Mononuclear cell (primary cell): ENCODE measurements around the gene TUBB. TPM values are rescaled to one million over a fixed set of nuclear protein-coding genes. Genes with fewer than 3 reads are reported as not detected.
"Not testable (repeated sequence)": the region's sequence is repeated elsewhere in the genome, so short reads cannot be mapped to it uniquely, and the experiment has no call there.

ENCODE experiments used
- H3K27me3 ChIP-seq: 2 replicates; pipeline ENCODE4 v1.6.0; 2011; ENCODE audit warnings: low read length, control low read depth; ENCODE audit not compliant: insufficient read depth
- H3K4me1 ChIP-seq: 2 replicates; pipeline ENCODE4 v1.5.1; 2011; ENCODE audit warnings: mild to moderate bottlenecking, low read length, control low read depth; ENCODE audit not compliant: insufficient read depth
- H3K4me3 ChIP-seq: 2 replicates; pipeline ENCODE4 v1.5.1; 2011; ENCODE audit warnings: mild to moderate bottlenecking, low read length, moderate library complexity
- H3K9me3 ChIP-seq: 2 replicates; pipeline ENCODE4 v1.5.1; 2011; ENCODE audit warnings: low read depth, mild to moderate bottlenecking, control low read depth, low read length
- total RNA-seq: library from RNA; depleted of rRNA; stranded (reverse); fragments of >200 nt; gene quantifications from one replicate; pipeline ENCODE4 v1.2.3, GENCODE V29; 2012

TUBB gene
- total RNA-seq, 1 donor = 99.5 TPM

DNA sequence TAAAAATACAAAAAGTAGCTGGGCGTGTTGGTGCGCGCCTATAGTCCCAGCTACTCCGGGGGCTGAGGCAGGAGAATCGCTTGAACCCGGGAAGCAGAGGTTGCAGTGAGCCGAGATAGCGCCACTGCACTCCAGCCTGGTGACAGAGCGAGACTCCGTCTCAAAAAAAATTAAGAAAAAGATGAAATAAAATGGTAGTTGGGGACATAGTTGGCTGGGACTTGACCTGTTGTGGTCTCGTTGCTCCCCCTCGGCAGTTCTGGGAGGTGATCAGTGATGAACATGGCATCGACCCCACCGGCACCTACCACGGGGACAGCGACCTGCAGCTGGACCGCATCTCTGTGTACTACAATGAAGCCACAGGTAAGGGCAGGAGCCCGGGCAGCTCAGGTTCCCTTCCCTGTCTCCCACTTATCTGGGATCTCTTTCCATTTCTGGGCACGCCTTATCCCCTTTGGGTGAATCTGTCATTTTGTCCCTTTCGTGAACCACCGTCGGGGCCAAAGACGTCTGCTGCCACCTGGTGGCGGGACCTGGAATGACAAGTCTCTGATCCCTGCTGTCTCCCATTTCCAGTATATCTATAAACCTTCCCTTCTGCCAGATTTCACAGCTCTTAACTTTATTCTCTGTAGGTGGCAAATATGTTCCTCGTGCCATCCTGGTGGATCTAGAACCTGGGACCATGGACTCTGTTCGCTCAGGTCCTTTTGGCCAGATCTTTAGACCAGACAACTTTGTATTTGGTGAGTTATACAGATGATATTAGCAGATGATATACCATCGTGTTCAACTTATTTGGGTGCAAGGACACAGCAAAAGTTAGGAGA, 2.3 kb downstream of the TUBB start:
- Histone ChIP-seq H3K4me1 (peaks cover 68% of the 10 kb centered on the region), H3K4me3 (peak overlapping the region; percentile 100), H3K9me3 (no peaks in the 10 kb centered on the region), H3K27me3 (no peaks in the 10 kb centered on the region)

DNA sequence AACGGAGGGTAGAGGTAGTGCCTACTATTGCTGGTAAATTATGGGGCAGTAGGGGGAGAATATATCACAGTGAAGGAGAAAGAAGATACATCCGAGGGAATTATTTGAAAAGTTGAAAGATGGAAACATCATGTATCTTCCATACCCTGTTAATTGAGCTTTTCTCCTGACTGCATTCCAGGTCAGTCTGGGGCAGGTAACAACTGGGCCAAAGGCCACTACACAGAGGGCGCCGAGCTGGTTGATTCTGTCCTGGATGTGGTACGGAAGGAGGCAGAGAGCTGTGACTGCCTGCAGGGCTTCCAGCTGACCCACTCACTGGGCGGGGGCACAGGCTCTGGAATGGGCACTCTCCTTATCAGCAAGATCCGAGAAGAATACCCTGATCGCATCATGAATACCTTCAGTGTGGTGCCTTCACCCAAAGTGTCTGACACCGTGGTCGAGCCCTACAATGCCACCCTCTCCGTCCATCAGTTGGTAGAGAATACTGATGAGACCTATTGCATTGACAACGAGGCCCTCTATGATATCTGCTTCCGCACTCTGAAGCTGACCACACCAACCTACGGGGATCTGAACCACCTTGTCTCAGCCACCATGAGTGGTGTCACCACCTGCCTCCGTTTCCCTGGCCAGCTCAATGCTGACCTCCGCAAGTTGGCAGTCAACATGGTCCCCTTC, 3.1 kb downstream of the TUBB start:
- H3K4me1 ChIP-seq = peaks cover 61% of the 10 kb centered on the region
- H3K4me3 ChIP-seq = not testable (repeated sequence)

DNA sequence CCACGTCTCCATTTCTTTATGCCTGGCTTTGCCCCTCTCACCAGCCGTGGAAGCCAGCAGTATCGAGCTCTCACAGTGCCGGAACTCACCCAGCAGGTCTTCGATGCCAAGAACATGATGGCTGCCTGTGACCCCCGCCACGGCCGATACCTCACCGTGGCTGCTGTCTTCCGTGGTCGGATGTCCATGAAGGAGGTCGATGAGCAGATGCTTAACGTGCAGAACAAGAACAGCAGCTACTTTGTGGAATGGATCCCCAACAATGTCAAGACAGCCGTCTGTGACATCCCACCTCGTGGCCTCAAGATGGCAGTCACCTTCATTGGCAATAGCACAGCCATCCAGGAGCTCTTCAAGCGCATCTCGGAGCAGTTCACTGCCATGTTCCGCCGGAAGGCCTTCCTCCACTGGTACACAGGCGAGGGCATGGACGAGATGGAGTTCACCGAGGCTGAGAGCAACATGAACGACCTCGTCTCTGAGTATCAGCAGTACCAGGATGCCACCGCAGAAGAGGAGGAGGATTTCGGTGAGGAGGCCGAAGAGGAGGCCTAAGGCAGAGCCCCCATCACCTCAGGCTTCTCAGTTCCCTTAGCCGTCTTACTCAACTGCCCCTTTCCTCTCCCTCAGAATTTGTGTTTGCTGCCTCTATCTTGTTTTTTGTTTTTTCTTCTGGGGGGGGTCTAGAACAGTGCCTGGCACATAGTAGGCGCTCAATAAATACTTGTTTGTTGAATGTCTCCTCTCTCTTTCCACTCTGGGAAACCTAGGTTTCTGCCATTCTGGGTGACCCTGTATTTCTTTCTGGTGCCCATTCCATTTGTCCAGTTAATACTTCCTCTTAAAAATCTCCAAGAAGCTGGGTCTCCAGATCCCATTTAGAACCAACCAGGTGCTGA, 3.9 kb downstream of the TUBB start:
- not testable (repeated sequence) for H3K4me3 ChIP-seq, H3K27me3 ChIP-seq, H3K9me3 ChIP-seq
- H3K4me1 ChIP-seq = peaks cover 53% of the 10 kb centered on the region

More for the DNA sequence above, 3.1 kb downstream of the TUBB start:
- H3K9me3 ChIP-seq, H3K27me3 ChIP-seq: not testable (repeated sequence)

DNA sequence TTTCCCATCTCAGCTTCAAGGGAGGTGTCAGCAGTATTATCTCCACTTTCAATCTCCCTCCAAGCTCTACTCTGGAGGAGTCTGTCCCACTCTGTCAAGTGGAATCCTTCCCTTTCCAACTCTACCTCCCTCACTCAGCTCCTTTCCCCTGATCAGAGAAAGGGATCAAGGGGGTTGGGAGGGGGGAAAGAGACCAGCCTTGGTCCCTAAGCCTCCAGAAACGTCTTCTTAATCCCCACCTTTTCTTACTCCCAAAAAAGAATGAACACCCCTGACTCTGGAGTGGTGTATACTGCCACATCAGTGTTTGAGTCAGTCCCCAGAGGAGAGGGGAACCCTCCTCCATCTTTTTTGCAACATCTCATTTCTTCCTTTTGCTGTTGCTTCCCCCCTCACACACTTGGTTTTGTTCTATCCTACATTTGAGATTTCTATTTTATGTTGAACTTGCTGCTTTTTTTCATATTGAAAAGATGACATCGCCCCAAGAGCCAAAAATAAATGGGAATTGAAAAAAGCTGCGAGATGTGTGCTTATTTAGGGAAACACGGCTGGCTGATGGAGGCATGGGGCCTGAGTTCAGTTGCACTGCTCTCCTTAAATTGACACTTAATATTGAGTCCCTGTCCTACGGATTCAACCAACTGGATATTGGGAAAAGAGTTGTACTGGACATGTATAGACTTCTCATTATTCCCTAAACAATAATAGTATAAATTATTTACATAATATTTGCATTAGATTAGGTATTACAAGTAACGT, 4.9 kb downstream of the TUBB start:
- H3K27me3 ChIP-seq = no peaks in the 10 kb centered on the region
- peaks cover 45% of the 10 kb centered on the region for H3K4me1 ChIP-seq
- H3K9me3 ChIP-seq = no peaks in the 10 kb centered on the region
- H3K4me3 ChIP-seq = no peak overlapping the region

DNA sequence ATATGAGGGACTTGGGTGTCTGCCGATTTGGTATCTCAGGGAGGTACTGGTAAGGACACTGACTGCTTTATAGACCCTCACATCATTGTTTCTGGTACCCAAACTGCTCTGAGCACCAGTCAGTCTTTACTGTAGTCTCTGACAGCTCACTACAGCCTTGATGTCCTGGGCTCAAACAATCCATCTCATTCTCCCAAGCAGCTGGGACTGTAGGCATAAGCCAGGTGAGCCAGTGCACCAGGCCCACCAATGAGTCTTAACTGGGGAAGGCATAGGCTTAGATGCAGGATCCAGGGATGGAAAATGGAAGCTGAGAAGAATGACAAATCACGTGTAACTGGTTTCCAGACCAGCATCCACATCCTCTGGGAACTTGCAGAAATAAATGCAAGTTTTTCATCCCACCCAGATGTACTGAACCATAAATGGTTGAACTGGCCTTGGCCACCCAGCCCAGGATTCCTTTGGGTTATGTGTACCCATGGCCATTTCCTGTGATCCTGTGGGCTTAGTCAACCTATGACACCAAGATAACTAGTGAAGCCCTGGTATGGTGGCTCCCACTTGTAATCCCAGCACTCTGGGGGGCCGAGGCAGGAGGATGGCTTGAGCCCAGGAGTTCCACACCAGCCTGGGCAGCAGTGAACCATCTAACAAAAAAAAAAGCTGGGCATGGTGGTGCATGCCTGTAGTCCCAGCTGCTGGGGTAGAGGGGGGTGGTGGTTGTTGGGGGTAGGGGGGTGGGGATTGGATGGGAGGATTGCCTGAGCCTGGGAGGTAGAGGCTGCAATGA, 5.8 kb downstream of the TUBB start:
- H3K4me1 ChIP-seq = peaks cover 53% of the 10 kb centered on the region
- H3K4me3 ChIP-seq = no peak overlapping the region
- H3K9me3 ChIP-seq = no peaks in the 10 kb centered on the region
- H3K27me3 ChIP-seq = no peaks in the 10 kb centered on the region

DNA sequence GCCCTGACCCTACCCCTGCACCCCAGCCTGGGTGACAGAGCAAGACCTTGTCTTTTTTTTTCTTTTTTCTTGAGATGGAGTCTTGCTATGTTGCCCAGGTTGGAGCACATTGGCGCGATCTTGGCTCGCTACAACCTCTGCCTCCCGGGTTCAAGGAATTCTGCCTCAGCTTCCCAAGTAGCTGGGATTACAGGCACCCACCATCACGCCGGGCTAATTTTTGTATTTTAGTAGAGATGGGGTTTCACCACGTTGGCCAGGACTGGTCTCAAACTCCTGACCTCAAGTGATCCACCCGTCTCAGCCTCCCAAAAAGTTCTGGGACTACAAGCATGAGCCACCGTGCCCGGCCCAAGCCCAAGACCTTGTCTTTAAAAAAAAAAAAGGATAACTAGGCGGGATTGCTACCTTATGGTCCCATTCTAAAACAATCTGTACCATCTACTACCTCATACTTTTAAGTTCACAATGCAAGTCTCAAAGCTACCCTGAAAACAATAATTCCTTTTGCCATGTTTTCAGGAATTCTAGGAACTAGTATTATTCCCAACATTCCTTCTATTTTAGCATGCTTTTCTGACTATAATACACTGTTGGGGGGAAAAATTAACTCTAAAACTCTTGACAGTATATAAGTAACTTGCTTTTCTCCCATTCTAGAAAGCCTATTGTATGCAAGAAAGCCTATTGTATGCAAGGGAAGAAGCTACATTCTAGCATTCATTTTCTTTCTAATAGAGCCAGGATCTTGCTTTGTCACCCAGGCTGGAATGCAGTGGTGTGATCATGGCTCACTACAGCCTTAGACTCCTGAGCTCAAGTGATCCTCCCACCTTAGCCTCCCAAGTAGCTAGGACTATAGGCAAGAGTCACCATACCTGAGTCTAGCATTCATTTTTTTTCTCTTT, 6.6 kb downstream of the TUBB start:
- Histone ChIP-seq H3K4me1 (peaks cover 56% of the 10 kb centered on the region), H3K4me3 (no peak overlapping the region), H3K27me3 (no peaks in the 10 kb centered on the region), H3K9me3 (no peaks in the 10 kb centered on the region)

DNA sequence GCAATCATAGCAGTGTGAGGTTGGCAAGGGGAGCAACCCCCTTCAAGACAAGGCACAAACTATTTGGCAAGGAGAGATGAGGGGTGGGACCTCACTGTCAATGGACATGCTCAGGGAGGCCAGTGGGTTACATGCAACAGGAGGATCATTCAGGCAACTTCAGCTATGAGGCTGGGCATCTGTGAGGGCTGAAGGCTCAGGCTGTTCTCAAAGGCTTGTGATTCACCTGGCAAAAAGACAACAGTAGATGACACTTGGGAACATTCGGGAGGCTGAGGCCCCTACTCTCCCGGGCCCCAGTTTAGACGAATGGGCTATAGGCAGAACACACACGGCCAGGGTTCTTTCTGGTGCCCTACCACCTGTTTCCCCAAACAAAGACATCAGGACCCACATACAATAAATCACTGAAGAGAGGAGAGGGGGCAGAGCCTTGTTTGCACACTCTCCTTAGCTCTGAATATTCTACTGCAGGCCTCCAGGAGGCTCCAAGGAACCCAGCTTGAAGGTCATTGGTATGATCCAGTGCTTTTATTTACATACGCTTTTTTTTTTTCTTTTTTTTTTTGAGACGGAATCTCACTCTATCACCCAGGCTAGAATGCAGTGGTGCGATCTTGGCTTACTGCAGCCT, 7.9 kb downstream of the TUBB start:
- H3K4me1 ChIP-seq = peaks cover 44% of the 10 kb centered on the region
- H3K27me3 ChIP-seq = no peaks in the 10 kb centered on the region
- no peaks in the 10 kb centered on the region for H3K9me3 ChIP-seq
- no peak overlapping the region for H3K4me3 ChIP-seq

DNA sequence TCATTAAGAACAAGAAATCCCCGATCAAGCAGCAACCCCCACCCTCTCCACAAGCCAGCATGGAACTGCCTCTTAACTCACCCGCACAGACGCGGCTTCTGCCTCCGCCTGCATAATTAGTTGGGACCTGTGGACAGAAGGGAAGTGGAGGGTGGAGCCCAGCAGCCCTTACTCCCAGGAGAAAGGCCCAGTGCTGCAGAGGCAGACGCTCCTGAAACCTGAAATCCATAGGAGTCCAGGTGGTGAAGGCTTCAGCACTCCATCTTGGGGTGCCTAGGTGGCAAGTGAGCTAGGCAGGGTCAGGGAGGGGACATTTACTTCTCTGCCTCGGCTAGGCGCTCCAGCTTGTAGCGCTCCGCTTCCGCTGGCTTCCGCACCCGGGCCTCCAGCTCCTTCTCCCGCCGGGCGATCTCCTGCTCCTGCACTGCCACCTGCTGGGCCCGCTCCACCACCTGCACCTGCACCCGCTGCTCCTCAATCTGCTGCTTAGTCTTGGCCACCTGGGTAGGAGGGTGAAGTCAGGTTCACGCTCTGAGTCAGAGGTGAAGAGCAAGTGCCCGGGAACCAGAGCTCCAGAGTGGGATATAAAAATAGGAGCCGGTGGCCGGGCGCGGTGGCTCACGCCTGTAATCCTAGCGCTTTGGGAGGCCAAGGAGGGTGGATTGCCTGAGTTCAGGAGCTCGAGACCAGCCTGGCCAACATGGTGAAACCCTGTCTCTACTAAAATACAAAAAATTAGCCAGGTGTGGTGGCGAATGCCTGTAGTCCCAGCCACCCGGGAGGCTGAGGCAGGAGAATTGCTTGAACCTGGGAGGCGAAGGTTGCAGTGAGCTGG, 10.7 kb downstream of the TUBB start:
- peaks cover 29% of the 10 kb centered on the region for H3K4me1 ChIP-seq
- no peaks in the 10 kb centered on the region for H3K27me3 ChIP-seq
- H3K9me3 ChIP-seq = no peaks in the 10 kb centered on the region
- H3K4me3 ChIP-seq = no peak overlapping the region

DNA sequence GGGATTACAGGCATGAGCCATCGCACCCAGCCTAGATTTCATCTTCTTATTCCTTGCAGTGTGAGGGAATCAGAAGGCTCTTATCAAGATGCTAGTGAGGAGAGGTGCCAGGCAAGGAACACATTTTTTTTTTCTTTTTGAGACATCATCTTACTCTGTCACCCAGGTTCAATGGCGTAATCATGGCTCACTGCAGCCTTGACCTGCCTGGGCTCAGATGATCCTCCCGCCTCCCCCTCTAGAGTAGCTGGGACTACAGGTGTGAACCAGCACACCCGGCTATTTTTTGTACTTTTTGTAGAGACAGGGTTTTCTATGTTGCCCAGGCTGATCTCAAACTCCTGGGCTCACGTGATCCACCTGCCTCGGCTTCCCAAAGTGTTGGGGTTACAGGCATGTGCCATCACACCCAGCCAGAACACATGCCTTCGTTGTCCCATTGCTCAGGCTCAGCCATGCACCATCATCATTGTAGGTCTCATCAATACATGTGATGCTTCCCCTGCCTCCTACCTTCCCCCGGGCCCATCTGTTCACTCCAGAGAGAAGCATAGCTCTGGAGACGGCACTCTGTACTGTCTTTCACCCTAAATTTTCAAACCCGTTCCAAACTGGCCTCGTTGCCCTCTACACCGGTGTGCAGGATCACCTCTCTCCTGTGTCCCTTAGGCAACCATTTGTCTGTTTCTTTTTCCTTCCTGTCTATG, 12.2 kb downstream of the TUBB start:
- no peak overlapping the region for H3K4me3 ChIP-seq
- no peaks in the 10 kb centered on the region for H3K9me3 ChIP-seq
- H3K4me1 ChIP-seq = peaks cover 42% of the 10 kb centered on the region
- H3K27me3 ChIP-seq = no peaks in the 10 kb centered on the region

DNA sequence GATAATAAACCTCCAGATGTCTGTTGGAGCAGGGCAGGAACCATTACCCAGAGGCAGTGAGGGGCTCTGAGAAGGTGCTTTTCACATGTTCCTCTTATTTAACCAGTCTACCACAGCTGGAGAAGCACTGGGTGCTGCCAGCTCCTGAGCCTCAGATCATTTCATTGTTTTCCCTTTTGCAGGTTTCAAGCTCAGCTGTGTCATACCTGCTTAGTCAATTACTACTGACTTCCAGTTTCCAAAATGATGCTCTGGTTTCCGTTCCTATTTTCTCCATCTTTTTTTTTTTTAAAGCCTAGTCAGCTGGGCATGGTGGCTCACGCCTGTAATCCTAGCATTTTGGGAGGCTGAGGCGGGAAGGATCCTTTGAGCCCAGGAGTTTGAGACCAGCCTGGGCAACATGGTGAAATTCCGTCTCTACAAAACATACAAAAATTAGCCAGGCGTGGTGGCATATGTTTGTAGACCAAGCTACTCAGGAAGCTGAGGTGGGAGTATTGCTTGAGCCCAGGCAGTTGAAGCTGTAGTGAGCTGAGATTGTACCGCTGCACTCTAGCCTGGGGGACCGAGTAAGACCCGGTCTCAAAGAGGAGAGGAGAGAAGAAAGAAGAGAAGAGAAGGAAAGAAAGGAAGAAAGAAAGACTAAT, 15.6 kb downstream of the TUBB start:
- no peaks in the 10 kb centered on the region for H3K27me3 ChIP-seq
- peaks cover 53% of the 10 kb centered on the region for H3K4me1 ChIP-seq
- H3K9me3 ChIP-seq = no peaks in the 10 kb centered on the region
- no peak overlapping the region for H3K4me3 ChIP-seq

DNA sequence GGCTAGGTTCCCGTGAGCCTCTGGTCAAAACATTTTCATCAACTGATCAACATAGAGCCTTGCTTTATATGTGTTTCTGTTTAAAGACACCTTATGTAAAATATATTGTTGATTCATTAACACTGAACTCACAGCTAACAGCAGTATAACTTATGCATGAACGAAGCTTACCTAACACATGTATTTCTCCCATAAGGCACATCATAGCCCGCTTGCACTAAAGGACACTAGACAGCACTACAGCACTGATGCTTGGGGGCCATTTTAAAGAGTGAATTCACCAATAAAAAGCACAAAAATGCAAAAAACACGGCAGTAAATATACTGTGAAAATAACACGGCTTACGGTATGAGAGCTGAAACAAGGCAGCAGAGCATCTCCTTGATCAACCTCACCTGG, 18.4 kb downstream of the TUBB start:
- H3K4me3 ChIP-seq = no peak overlapping the region
- no peaks in the 10 kb centered on the region for H3K27me3 ChIP-seq
- peaks cover 67% of the 10 kb centered on the region for H3K4me1 ChIP-seq
- H3K9me3 ChIP-seq = no peaks in the 10 kb centered on the region
